NCI-H82 (cell line): Measurements from ENCODE around the gene PARD6G.

Experiments
- DNase-seq: peaks from one replicate; lab custom pipeline; 2025; lab: John Stamatoyannopoulos, UW

Gene PARD6G

GRCh38 chr18:80107426-80107825 is 139.9 kb downstream of the PARD6G start:
- no peak for DNase-seq
